Measurements from ENCODE around the gene ANTXR2.

The ANTXR2 gene

GRCh38 chr4:79881407-79881806 lies 191.6 kb downstream of the ANTXR2 start:
- Histone ChIP-seq H3K36me3 (no peaks in the 10 kb centered on the region), H3K4me1 (peaks cover 2% of the 10 kb centered on the region), H3K9me3 (no peaks in the 10 kb centered on the region), H3K4me3 (ENCODE audit: low read depth, low read length) (no peak overlapping the region), H3K27me3 (no peaks in the 10 kb centered on the region)
- TF ChIP-seq CTCF (IDR thresholded peaks at IDR 0.05; ENCODE audit: low read depth, low read length): no peak
- no peak for DNase-seq

- TF ChIP-seq CTCF (IDR thresholded peaks at IDR 0.05; ENCODE audit: low read depth, low read length): no peak
- no peaks in the 10 kb centered on the region for H3K27me3 ChIP-seq
- no peaks in the 10 kb centered on the region for H3K36me3 ChIP-seq
- no peaks in the 10 kb centered on the region for H3K9me3 ChIP-seq
- H3K4me1 ChIP-seq: no peaks in the 10 kb centered on the region
- no peak overlapping the region for H3K4me3 ChIP-seq (ENCODE audit: low read depth, low read length)
- no peak for DNase-seq
Measured at GRCh38 chr4:79877511-79877910, 195.5 kb downstream of the ANTXR2 start.

- Histone ChIP-seq H3K4me1 (no peaks in the 10 kb centered on the region), H3K9me3 (no peaks in the 10 kb centered on the region), H3K4me3 (ENCODE audit: low read depth, low read length) (no peak overlapping the region), H3K36me3 (no peaks in the 10 kb centered on the region), H3K27me3 (no peaks in the 10 kb centered on the region)
- TF ChIP-seq CTCF (IDR thresholded peaks at IDR 0.05; ENCODE audit: low read depth, low read length): no peak
- DNase-seq: no peak
Measured at GRCh38 chr4:79875344-79875899, 197.6 kb downstream of the ANTXR2 start.

- Histone ChIP-seq H3K27me3 (no peaks in the 10 kb centered on the region), H3K4me1 (no peaks in the 10 kb centered on the region), H3K4me3 (ENCODE audit: low read depth, low read length) (no peak overlapping the region), H3K9me3 (no peaks in the 10 kb centered on the region), H3K36me3 (no peaks in the 10 kb centered on the region)
- no peak for DNase-seq
- no peak for TF ChIP-seq CTCF (IDR thresholded peaks at IDR 0.05; ENCODE audit: low read depth, low read length)
Measured at GRCh38 chr4:79874197-79874596, 198.8 kb downstream of the ANTXR2 start.

GRCh38 chr4:79872738-79873137 lies 200.3 kb downstream of the ANTXR2 start:
- DNase-seq: no peak
- no peaks in the 10 kb centered on the region for H3K36me3 ChIP-seq
- TF ChIP-seq CTCF (IDR thresholded peaks at IDR 0.05; ENCODE audit: low read depth, low read length): no peak
- no peaks in the 10 kb centered on the region for H3K9me3 ChIP-seq
- no peaks in the 10 kb centered on the region for H3K27me3 ChIP-seq
- H3K4me3 ChIP-seq (ENCODE audit: low read depth, low read length): no peak overlapping the region
- no peaks in the 10 kb centered on the region for H3K4me1 ChIP-seq

GRCh38 chr4:79871961-79872360 lies 201.1 kb downstream of the ANTXR2 start:
- Histone ChIP-seq H3K4me1 (no peaks in the 10 kb centered on the region), H3K36me3 (no peaks in the 10 kb centered on the region), H3K27me3 (no peaks in the 10 kb centered on the region), H3K4me3 (ENCODE audit: low read depth, low read length) (no peak overlapping the region), H3K9me3 (no peaks in the 10 kb centered on the region)
- DNase-seq: no peak
- TF ChIP-seq CTCF (IDR thresholded peaks at IDR 0.05; ENCODE audit: low read depth, low read length): no peak

Measured in BE2C (cell line).